Liver (tissue), 9 donors: ENCODE data around the gene TMEM164. TPM values are rescaled to one million over a fixed set of nuclear protein-coding genes. Genes with fewer than 3 reads are reported as not detected.

Source experiments
- DNase-seq: peaks from one replicate; pipeline ENCODE4 v3.0.0-alpha.2; 2017; ENCODE audit warnings: low spot score
- H3K27ac ChIP-seq, 2 donors: one replicate each; pipeline ENCODE4 v1.7.0; 2013; ENCODE audit warnings: inconsistent platforms in 2 of 2, low read length in 2 of 2, control low read depth in 1 of 2, low read depth in 1 of 2, mild to moderate bottlenecking in 1 of 2
- H3K27me3 ChIP-seq, 4 donors: one replicate each; pipeline versions ENCODE4 v1.6.1 to v1.7.0; 2013; ENCODE audit warnings: low read length in 3 of 4, inconsistent platforms in 1 of 4, mild to moderate bottlenecking in 1 of 4, moderate library complexity in 1 of 4; ENCODE audit not compliant: control insufficient read depth in 4 of 4, insufficient read depth in 4 of 4
- H3K36me3 ChIP-seq, 4 donors: one replicate each; pipeline versions ENCODE4 v1.6.1 to v1.7.0; 2013; ENCODE audit warnings: low read length in 3 of 4, mild to moderate bottlenecking in 3 of 4, low read depth in 1 of 4, moderate library complexity in 1 of 4; ENCODE audit not compliant: control insufficient read depth in 4 of 4, insufficient read depth in 3 of 4
- H3K4me1 ChIP-seq, 4 donors: one replicate each; pipeline versions ENCODE4 v1.6.1 to v1.7.0; 2013; ENCODE audit warnings: low read length in 3 of 4, mild to moderate bottlenecking in 3 of 4, moderate library complexity in 1 of 4; ENCODE audit not compliant: control insufficient read depth in 4 of 4, insufficient read depth in 4 of 4
- H3K4me3 ChIP-seq, 3 donors: one replicate each; pipeline versions ENCODE4 v1.6.1 to v1.7.0; 2013; ENCODE audit warnings: low read length in 3 of 3, control low read depth in 1 of 3, low read depth in 1 of 3, mild to moderate bottlenecking in 1 of 3
- H3K9ac ChIP-seq, 2 donors: one replicate each; pipeline ENCODE4 v1.7.0; 2013; ENCODE audit warnings: low read length in 2 of 2, mild to moderate bottlenecking in 2 of 2, moderate library complexity in 2 of 2, control low read depth in 1 of 2, low read depth in 1 of 2
- H3K9me3 ChIP-seq, 4 donors: one replicate each; pipeline versions ENCODE4 v1.6.1 to v1.7.0; 2013; ENCODE audit warnings: low read length in 3 of 4; ENCODE audit not compliant: control insufficient read depth in 4 of 4
- EGR1 ChIP-seq, 2 donors: IDR thresholded peaks; 2 replicates each; pipeline ENCODE4 v1.6.1; 2016 to 2018; ENCODE audit warnings: antibody characterized with exemption in 2 of 2, low read depth in 2 of 2
- FOXA1 ChIP-seq: IDR thresholded peaks from 2 replicates; pipeline ENCODE4 v1.6.1; 2016; ENCODE audit warnings: antibody characterized with exemption
- FOXA2 ChIP-seq: IDR thresholded peaks from 2 replicates; pipeline ENCODE4 v1.6.1; 2016; ENCODE audit warnings: antibody characterized with exemption
- GABPA ChIP-seq, 2 donors: IDR thresholded peaks in 1 of 2; conservative IDR thresholded peaks in 1 of 2; 2 replicates each; pipeline ENCODE4 v1.6.1; 2016; ENCODE audit warnings: antibody characterized with exemption in 2 of 2, mild to moderate bottlenecking in 1 of 2, moderate library complexity in 1 of 2
- HNF4A ChIP-seq, 2 donors: conservative IDR thresholded peaks; 2 replicates each; pipeline ENCODE4 v1.6.1; 2016; ENCODE audit warnings: antibody characterized with exemption in 2 of 2, mild to moderate bottlenecking in 2 of 2
- JUND ChIP-seq, 2 donors: IDR thresholded peaks; 2 replicates each; pipeline ENCODE4 v1.6.1; 2016; ENCODE audit warnings: antibody characterized with exemption in 2 of 2
- NR2F2 ChIP-seq: IDR thresholded peaks from 2 replicates; pipeline ENCODE4 v1.6.1; 2016; ENCODE audit warnings: antibody characterized with exemption
- RAD21 ChIP-seq, 2 donors: IDR thresholded peaks; 2 replicates each; pipeline ENCODE4 v1.6.1; 2016; ENCODE audit warnings: antibody characterized with exemption in 2 of 2, mild to moderate bottlenecking in 2 of 2
- RXRA ChIP-seq, 2 donors: IDR thresholded peaks; 2 replicates each; pipeline ENCODE4 v1.6.1; 2017 to 2018; ENCODE audit warnings: antibody characterized with exemption in 2 of 2, mild to moderate bottlenecking in 1 of 2
- SP1 ChIP-seq: IDR thresholded peaks from 2 replicates; pipeline ENCODE4 v1.6.1; 2018; ENCODE audit warnings: antibody characterized with exemption, mild to moderate bottlenecking
- YY1 ChIP-seq: IDR thresholded peaks from 2 replicates; pipeline ENCODE4 v1.6.1; 2016; ENCODE audit warnings: antibody characterized with exemption, mild to moderate bottlenecking
- WGBS: extraction: QIAGEN DNeasy Blood & Tissue Kit; methylation state at CpG from one replicate; pipeline ENCODE4 v1.1.7; 2013; 5-methylcytosine and 5-hydroxymethylcytosine counted together
- polyA plus RNA-seq, 2 donors: library from polyadenylated mRNA; stranded (reverse) in 1 of 2; unstranded in 1 of 2; fragments of 200-250 nt in 1 of 2; fragments of >200 nt in 1 of 2; fragmentation: Nextera tagmentation in 1 of 2; extraction: Ambion mirVana in 1 of 2; gene quantifications; one replicate each; pipeline versions ENCODE4 v1.2.1 to v1.2.3, GENCODE V29; 2013 to 2015
- total RNA-seq, 2 donors: library from RNA; depleted of rRNA; stranded (reverse); fragments of >200 nt; gene quantifications; one replicate each; pipeline ENCODE4 v1.2.3, GENCODE V29; 2014
- TF ChIP-seq, protein P1 (sequence below): fragments of 150-350 bp; IDR thresholded peaks from 2 replicates; pipeline ENCODE4 v1.5.1; 2017; ENCODE audit warnings: improper control_type of control experiment, low read depth, low read length; ENCODE audit not compliant: missing input control
- TF ChIP-seq, protein P2 (sequence below): IDR thresholded peaks from 2 replicates; pipeline ENCODE4 v1.6.1; 2016; ENCODE audit warnings: antibody characterized with exemption, mild to moderate bottlenecking
- TF ChIP-seq, protein P3 (sequence below): IDR thresholded peaks from 2 replicates; pipeline ENCODE4 v1.6.1; 2016; ENCODE audit warnings: antibody characterized with exemption
- TF ChIP-seq, protein P4 (sequence below): IDR thresholded peaks from 2 replicates; pipeline ENCODE4 v1.6.1; 2016; ENCODE audit warnings: antibody characterized with exemption
- TF ChIP-seq, protein P5 (sequence below): IDR thresholded peaks from 2 replicates; pipeline ENCODE4 v1.6.1; 2016; ENCODE audit warnings: antibody characterized with exemption
- donor health status: healthy.
- donor health status: healthy.
- donor health status: healthy.
- donor health status: healthy.
- donor health status: healthy.

Gene TMEM164
- total and polyA plus RNA-seq, 4 donors = 0.40 to 8.5 (median 2.9) TPM

DNA sequence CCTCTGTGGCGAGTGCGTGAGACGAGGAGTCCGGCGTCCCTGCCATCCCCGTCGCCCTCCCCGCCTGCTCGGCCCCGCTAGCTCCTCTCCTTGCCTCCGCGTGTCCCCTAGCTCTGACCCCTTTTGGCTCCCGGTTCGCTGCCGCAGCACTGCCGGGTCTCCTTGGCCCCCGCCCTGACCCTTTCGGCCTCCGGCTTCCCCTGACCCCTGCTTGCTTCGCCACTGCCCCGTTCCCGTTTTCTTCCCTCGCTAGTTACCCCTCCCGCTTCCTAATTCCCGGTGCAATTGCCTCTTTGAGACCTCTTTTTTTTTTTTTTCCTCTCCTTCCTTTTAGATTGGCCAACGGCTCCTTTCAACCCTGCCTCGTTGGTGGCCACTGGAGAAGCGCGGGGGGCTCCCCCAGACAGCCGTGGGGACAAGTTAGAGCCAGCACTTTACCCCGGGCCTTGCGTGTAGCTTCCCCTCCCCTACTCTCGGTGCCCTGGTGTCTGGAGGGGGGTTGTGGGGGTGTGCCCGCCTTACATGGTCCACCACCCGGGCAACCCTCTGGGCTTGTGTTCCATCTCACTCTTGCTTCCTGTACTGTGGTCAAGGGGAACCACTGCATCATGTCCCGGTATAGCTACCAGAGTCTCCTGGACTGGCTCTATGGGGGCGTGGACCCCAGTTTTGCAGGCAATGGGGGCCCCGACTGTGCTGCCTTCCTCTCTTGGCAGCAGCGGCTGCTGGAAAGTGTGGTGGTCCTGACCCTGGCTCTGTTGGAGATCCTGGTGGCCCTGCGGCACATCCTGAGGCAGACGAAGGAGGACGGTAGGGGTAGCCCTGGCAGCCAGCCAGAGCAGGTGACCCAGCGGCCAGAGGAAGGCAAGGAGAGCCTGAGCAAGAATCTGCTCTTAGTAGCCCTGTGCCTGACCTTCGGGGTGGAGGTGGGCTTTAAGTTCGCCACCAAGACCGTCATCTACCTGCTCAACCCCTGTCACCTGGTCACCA lies 548 bp downstream of the TMEM164 start:
- H3K9ac ChIP-seq = peak overlapping the region; percentile 27 to 31
- WGBS = 19% methylated on average over 46 of the region's 46 CpGs

More for the DNA sequence above, 548 bp downstream of the TMEM164 start:
- no peak for DNase-seq
- Histone ChIP-seq H3K27ac (peak overlapping the region; percentile 50 to 54), H3K36me3 (no peaks in the 10 kb centered on the region), H3K4me3 (peak overlapping the region; percentile 54 to 69 (median 66)), H3K27me3 (no peaks in the 10 kb centered on the region), H3K9me3 (no peaks in the 10 kb centered on the region), H3K4me1 (peaks cover 0 to 8% (median 5%) of the 10 kb centered on the region in 4 donors)
- TF ChIP-seq, protein P1, sequence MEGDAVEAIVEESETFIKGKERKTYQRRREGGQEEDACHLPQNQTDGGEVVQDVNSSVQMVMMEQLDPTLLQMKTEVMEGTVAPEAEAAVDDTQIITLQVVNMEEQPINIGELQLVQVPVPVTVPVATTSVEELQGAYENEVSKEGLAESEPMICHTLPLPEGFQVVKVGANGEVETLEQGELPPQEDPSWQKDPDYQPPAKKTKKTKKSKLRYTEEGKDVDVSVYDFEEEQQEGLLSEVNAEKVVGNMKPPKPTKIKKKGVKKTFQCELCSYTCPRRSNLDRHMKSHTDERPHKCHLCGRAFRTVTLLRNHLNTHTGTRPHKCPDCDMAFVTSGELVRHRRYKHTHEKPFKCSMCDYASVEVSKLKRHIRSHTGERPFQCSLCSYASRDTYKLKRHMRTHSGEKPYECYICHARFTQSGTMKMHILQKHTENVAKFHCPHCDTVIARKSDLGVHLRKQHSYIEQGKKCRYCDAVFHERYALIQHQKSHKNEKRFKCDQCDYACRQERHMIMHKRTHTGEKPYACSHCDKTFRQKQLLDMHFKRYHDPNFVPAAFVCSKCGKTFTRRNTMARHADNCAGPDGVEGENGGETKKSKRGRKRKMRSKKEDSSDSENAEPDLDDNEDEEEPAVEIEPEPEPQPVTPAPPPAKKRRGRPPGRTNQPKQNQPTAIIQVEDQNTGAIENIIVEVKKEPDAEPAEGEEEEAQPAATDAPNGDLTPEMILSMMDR = no peak
- TF ChIP-seq, protein P2, sequence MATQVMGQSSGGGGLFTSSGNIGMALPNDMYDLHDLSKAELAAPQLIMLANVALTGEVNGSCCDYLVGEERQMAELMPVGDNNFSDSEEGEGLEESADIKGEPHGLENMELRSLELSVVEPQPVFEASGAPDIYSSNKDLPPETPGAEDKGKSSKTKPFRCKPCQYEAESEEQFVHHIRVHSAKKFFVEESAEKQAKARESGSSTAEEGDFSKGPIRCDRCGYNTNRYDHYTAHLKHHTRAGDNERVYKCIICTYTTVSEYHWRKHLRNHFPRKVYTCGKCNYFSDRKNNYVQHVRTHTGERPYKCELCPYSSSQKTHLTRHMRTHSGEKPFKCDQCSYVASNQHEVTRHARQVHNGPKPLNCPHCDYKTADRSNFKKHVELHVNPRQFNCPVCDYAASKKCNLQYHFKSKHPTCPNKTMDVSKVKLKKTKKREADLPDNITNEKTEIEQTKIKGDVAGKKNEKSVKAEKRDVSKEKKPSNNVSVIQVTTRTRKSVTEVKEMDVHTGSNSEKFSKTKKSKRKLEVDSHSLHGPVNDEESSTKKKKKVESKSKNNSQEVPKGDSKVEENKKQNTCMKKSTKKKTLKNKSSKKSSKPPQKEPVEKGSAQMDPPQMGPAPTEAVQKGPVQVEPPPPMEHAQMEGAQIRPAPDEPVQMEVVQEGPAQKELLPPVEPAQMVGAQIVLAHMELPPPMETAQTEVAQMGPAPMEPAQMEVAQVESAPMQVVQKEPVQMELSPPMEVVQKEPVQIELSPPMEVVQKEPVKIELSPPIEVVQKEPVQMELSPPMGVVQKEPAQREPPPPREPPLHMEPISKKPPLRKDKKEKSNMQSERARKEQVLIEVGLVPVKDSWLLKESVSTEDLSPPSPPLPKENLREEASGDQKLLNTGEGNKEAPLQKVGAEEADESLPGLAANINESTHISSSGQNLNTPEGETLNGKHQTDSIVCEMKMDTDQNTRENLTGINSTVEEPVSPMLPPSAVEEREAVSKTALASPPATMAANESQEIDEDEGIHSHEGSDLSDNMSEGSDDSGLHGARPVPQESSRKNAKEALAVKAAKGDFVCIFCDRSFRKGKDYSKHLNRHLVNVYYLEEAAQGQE = no peak
- TF ChIP-seq, protein P3, sequence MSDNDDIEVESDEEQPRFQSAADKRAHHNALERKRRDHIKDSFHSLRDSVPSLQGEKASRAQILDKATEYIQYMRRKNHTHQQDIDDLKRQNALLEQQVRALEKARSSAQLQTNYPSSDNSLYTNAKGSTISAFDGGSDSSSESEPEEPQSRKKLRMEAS = no peak
- TF ChIP-seq FOXA2 (no peak), JUND (IDR thresholded peaks at IDR 0.05) (no peak), NR2F2 (no peak), SP1 (no peak), EGR1 (IDR thresholded peaks at IDR 0.05; ENCODE audit: low read depth in 2 of 2) (no peak), GABPA (IDR thresholded peaks at IDR 0.05 in 1 of 2, conservative IDR thresholded peaks at IDR 0.05 in 1 of 2) (no peak), HNF4A (conservative IDR thresholded peaks at IDR 0.05) (no peak), FOXA1 (no peak), RXRA (IDR thresholded peaks at IDR 0.05) (no peak), RAD21 (IDR thresholded peaks at IDR 0.05) (no peak), YY1 (no peak)
- TF ChIP-seq, protein P4, sequence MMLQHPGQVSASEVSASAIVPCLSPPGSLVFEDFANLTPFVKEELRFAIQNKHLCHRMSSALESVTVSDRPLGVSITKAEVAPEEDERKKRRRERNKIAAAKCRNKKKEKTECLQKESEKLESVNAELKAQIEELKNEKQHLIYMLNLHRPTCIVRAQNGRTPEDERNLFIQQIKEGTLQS = no peak
- TF ChIP-seq, protein P5, sequence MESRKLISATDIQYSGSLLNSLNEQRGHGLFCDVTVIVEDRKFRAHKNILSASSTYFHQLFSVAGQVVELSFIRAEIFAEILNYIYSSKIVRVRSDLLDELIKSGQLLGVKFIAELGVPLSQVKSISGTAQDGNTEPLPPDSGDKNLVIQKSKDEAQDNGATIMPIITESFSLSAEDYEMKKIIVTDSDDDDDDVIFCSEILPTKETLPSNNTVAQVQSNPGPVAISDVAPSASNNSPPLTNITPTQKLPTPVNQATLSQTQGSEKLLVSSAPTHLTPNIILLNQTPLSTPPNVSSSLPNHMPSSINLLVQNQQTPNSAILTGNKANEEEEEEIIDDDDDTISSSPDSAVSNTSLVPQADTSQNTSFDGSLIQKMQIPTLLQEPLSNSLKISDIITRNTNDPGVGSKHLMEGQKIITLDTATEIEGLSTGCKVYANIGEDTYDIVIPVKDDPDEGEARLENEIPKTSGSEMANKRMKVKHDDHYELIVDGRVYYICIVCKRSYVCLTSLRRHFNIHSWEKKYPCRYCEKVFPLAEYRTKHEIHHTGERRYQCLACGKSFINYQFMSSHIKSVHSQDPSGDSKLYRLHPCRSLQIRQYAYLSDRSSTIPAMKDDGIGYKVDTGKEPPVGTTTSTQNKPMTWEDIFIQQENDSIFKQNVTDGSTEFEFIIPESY = no peak
